ENCODE data around the gene DOK6. TPM values are rescaled to one million over a fixed set of nuclear protein-coding genes. Genes with fewer than 3 reads are reported as not detected.
A peak's percentile ranks its signal among the peaks of the same experiment; 100 is the strongest.

DOK6 gene
- total and polyA plus RNA-seq, 10 of the 15 experiments (the other 5 are each of a cell fraction or from before 2014, with no cell fraction given) = 0.01 to 0.09 (median 0.04) TPM; not detected in 4

GRCh38 chr18:69495841-69496533 is 95.3 kb downstream of the DOK6 start:
- no TSS peak for BruUV-seq (replicated peaks)
- no peak for FAIRE-seq
- in situ Hi-C loops (cut with MboI) = no loop called here

More at GRCh38 chr18:69495841-69496533, 95.3 kb downstream of the DOK6 start:
- DNase-seq (ENCODE audit: low read depth, low spot score) (no peak), ATAC-seq (peak; percentile 25; the same call in 2 of the 3 replicates)
- Histone ChIP-seq H3K4me1 (ENCODE audit: control insufficient read depth, insufficient read depth, low read length) (no peaks in the 10 kb centered on the region), H3K27me3 (replicated peaks in 1 of 2; ENCODE audit: control insufficient read depth in 2 of 2, insufficient read depth in 2 of 2, low read length in 1 of 2) (no peaks in the 10 kb centered on the region), H3K36me3 (ENCODE audit: control insufficient read depth in 2 of 2, insufficient read depth in 2 of 2, low read length in 1 of 2) (no peaks in the 10 kb centered on the region), H3K4me3 (no peak overlapping the region), H3K27ac (ENCODE audit: control insufficient read depth, insufficient read depth) (no peak overlapping the region), H3K4me2 (ENCODE audit: control insufficient read depth, insufficient read depth) (no peak overlapping the region), H3K9me3 (replicated peaks; ENCODE audit: control insufficient read depth, insufficient read depth, low read length) (no peaks in the 10 kb centered on the region), H2AFZ (ENCODE audit: control insufficient read depth, low read depth, low read length) (no peak overlapping the region), H3K79me2 (ENCODE audit: control insufficient read depth, insufficient read depth, low read length) (no peaks in the 10 kb centered on the region), H4K20me1 (ENCODE audit: control insufficient read depth, insufficient read depth) (no peaks in the 10 kb centered on the region), H3K9ac (ENCODE audit: control insufficient read depth, insufficient read depth, low read length) (no peak overlapping the region)
- intact Hi-C loops (cut with micrococcal nuclease; ENCODE audit: unreplicated experiment) = no loop called here
- WGBS (ENCODE audit: insufficient coverage, insufficient replicate concordance, low lambda C conversion rate, missing lambda C conversion rate) = 55% methylated on average over 20 of the region's 20 CpGs
- ChIA-PET CTCF (no interaction called here), RAD21 (ENCODE audit: unreplicated experiment) (no interaction called here), POLR2A (no interaction called here), SMC1A (ENCODE audit: uncharacterized antibody, unreplicated experiment) (no interaction called here)
- TF ChIP-seq TCF12 (IDR thresholded peaks at IDR 0.05; ENCODE audit: low read depth, low read length) = no peak
- TF ChIP-seq BMI1 (IDR thresholded peaks at IDR 0.05; ENCODE audit: borderline replicate concordance) = no peak
- no peak for TF ChIP-seq SMAD1 (IDR thresholded peaks at IDR 0.05; ENCODE audit: low read depth, partially characterized antibody)
- no peak for TF ChIP-seq REST (IDR thresholded peaks at IDR 0.05; ENCODE audit: low read depth, low read length)
- no peak for TF ChIP-seq ZZZ3 (IDR thresholded peaks at IDR 0.05; ENCODE audit: control insufficient read depth, insufficient read length, low read depth)
- no peak for TF ChIP-seq RCOR1 (conservative IDR thresholded peaks at IDR 0.05; ENCODE audit: low read depth, low read length)
- TF ChIP-seq YY1 (IDR thresholded peaks at IDR 0.05; ENCODE audit: low read depth, low read length) = no peak
- no peak for TF ChIP-seq EP300 (IDR thresholded peaks at IDR 0.05; ENCODE audit: borderline replicate concordance in 1 of 2, control insufficient read depth in 1 of 2, low read depth in 2 of 2, low read length in 2 of 2)
- TF ChIP-seq, protein P1, sequence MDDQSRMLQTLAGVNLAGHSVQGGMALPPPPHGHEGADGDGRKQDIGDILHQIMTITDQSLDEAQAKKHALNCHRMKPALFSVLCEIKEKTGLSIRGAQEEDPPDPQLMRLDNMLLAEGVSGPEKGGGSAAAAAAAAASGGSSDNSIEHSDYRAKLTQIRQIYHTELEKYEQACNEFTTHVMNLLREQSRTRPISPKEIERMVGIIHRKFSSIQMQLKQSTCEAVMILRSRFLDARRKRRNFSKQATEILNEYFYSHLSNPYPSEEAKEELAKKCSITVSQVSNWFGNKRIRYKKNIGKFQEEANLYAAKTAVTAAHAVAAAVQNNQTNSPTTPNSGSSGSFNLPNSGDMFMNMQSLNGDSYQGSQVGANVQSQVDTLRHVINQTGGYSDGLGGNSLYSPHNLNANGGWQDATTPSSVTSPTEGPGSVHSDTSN (IDR thresholded peaks at IDR 0.05; ENCODE audit: insufficient replicate concordance, low read depth, low read length) = no peak
- no peak for TF ChIP-seq ZNF207 (IDR thresholded peaks at IDR 0.05; ENCODE audit: borderline replicate concordance)
- no peak for TF ChIP-seq HDAC6 (IDR thresholded peaks at IDR 0.05; ENCODE audit: unreplicated experiment)
